Type B pancreatic cell (in vitro differentiated cells): ENCODE measurements around the gene MED12L. TPM values are rescaled to one million over a fixed set of nuclear protein-coding genes. Genes with fewer than 3 reads are reported as not detected.

ENCODE experiments used
- DNase-seq: peaks from one replicate; pipeline ENCODE4 v3.0.0; 2021; ENCODE audit warnings: mixed read lengths; ENCODE audit not compliant: unreplicated experiment; ENCODE audit errors: extremely low spot score
- H3K27ac Mint-ChIP-seq: 2 replicates; pipeline ENCODE4 v1.8.0; 2021; ENCODE audit warnings: mild to moderate bottlenecking, mixed read lengths
- H3K27me3 Mint-ChIP-seq: 2 replicates; pipeline ENCODE4 v1.8.0; 2021; ENCODE audit warnings: mixed read lengths
- H3K36me3 Mint-ChIP-seq: 2 replicates; pipeline ENCODE4 v1.8.0; 2021; ENCODE audit warnings: mixed read lengths
- H3K4me1 Mint-ChIP-seq: one replicate; pipeline ENCODE4 v1.8.0; 2021; ENCODE audit warnings: mixed read lengths; ENCODE audit not compliant: unreplicated experiment
- H3K4me3 Mint-ChIP-seq: 2 replicates; pipeline ENCODE4 v1.8.0; 2021; ENCODE audit warnings: mild to moderate bottlenecking, mixed read lengths
- H3K9me3 Mint-ChIP-seq: 2 replicates; pipeline ENCODE4 v1.8.0; 2021; ENCODE audit warnings: mixed read lengths
- CTCF ChIP-seq: fragments of 200-600 bp; sonication (generic); conservative IDR thresholded peaks from 2 replicates; pipeline ENCODE4 v1.5.0; 2021; ENCODE audit warnings: antibody characterized with exemption, mild to moderate bottlenecking
- total RNA-seq: library from RNA; stranded (reverse); gene quantifications from 2 replicates; pipeline ENCODE4 v1.2.1, GENCODE V29; 2021; ENCODE audit warnings: low replicate concordance

The MED12L gene
- total RNA-seq, 1 donor from 2014 or later = 6.4 TPM

DNA sequence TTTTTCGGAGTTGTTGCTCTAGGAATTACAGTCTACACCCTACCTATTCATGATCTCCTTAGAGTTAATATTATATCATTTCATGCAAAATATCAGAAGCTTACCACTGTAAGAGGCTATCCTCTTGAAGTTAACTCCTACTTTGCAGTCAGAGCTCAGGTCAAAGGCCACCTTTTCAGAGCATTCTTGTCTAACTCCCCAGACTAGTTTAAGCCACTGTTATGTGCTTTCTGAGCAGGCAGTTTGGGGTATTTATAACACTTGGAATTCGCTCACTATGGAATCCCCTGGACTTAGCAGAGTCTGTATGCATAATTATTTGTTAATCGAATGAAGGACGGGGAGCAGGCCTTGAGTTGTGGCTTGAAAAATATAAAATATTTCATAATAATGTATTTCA is 21.7 kb downstream of the MED12L start:
- H3K27me3 Mint-ChIP-seq = no peaks in the 10 kb centered on the region
- no peak overlapping the region for H3K4me3 Mint-ChIP-seq
- H3K9me3 Mint-ChIP-seq = no peaks in the 10 kb centered on the region
- H3K4me1 Mint-ChIP-seq = peaks cover 4% of the 10 kb centered on the region
- no peak for TF ChIP-seq CTCF
- no peak overlapping the region for H3K27ac Mint-ChIP-seq
- no peaks in the 10 kb centered on the region for H3K36me3 Mint-ChIP-seq
- no peak for DNase-seq

GRCh38 chr3:151107701-151108100 is 22.2 kb downstream of the MED12L start:
- no peaks in the 10 kb centered on the region for H3K27me3 Mint-ChIP-seq
- H3K36me3 Mint-ChIP-seq = no peaks in the 10 kb centered on the region
- no peaks in the 10 kb centered on the region for H3K9me3 Mint-ChIP-seq
- DNase-seq = no peak
- no peak overlapping the region for H3K4me3 Mint-ChIP-seq
- H3K4me1 Mint-ChIP-seq = peaks cover 4% of the 10 kb centered on the region
- no peak for TF ChIP-seq CTCF
- H3K27ac Mint-ChIP-seq = no peak overlapping the region

GRCh38 chr3:151109286-151109800 is 23.9 kb downstream of the MED12L start:
- TF ChIP-seq CTCF = no peak
- Mint-ChIP-seq H3K4me3 (no peak overlapping the region), H3K36me3 (no peaks in the 10 kb centered on the region), H3K4me1 (peaks cover 4% of the 10 kb centered on the region), H3K9me3 (no peaks in the 10 kb centered on the region), H3K27ac (no peak overlapping the region), H3K27me3 (no peaks in the 10 kb centered on the region)
- no peak for DNase-seq

DNA sequence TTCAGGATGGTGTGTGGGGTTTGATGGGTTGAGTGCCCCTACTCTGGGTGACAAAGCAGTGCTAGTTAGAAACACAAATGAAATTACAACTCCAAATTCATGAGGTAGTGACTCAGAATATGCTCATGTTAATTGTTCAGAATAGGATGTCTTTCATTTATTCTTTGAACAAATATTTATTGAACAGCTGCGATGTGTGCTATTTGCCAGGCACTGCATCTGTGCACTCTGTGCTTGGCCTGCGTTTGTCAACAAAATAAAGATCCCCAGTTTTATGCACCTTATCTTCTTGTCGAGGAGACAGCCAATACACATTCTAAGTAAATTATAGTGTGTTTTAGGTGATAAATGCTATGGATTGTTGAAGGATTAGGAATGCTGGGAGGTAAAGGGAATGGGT is 27.3 kb downstream of the MED12L start:
- TF ChIP-seq CTCF = no peak
- no peak overlapping the region for H3K27ac Mint-ChIP-seq
- no peak for DNase-seq
- peaks cover 2% of the 10 kb centered on the region for H3K4me1 Mint-ChIP-seq
- H3K9me3 Mint-ChIP-seq = no peaks in the 10 kb centered on the region
- H3K4me3 Mint-ChIP-seq = no peak overlapping the region
- H3K27me3 Mint-ChIP-seq = no peaks in the 10 kb centered on the region
- H3K36me3 Mint-ChIP-seq = no peaks in the 10 kb centered on the region

DNA sequence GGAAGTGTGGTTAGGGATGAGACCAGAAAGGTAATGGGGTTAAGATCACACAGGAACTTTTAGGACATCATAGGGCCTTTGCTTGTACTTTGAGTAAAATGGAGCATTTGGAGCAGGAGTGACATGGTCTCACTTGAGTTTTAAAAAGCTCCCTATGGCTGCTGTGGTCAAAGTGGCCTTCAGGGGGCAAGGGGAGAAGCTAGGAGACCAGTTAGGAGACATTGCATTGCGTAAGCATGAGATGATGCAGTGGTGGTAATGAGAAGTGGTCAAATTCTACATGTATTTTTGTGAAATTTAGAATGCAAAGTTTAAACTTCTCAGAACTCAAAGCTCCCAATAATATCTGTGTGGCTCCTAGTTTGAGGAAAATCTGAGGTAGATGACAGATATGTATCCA is 27.9 kb downstream of the MED12L start:
- Mint-ChIP-seq H3K27ac (no peak overlapping the region), H3K36me3 (no peaks in the 10 kb centered on the region), H3K9me3 (no peaks in the 10 kb centered on the region), H3K4me1 (no peaks in the 10 kb centered on the region), H3K4me3 (no peak overlapping the region), H3K27me3 (no peaks in the 10 kb centered on the region)
- no peak for DNase-seq
- TF ChIP-seq CTCF = no peak

GRCh38 chr3:151117047-151117446 is 31.6 kb downstream of the MED12L start:
- Mint-ChIP-seq H3K27ac (no peak overlapping the region), H3K36me3 (no peaks in the 10 kb centered on the region), H3K9me3 (no peaks in the 10 kb centered on the region), H3K4me1 (no peaks in the 10 kb centered on the region), H3K4me3 (no peak overlapping the region), H3K27me3 (no peaks in the 10 kb centered on the region)
- no peak for TF ChIP-seq CTCF
- no peak for DNase-seq
